ENCODE data around the gene FIGN.

DNA sequence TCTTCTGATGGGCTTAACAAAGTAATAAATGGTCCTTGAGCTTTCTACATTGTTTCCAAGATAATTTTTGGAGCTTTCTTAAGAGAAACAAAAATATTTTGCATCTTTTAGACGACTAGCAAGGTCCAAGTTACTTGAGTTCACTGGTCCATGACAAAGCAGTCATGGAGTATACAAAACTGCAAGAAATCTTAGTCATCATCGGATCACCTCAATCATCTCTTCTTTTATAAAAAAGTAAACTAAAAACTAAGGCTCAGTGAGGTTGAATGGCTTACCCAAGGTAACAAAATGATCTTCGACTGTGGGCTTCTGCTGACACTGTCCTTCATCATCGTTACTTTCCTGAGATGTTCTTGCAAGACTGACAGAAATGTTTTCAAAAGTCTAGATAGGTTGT, 11.9 kb downstream of the FIGN start:
- TF ChIP-seq NFE2L1 (CRISPR knock-in tag; IDR thresholded peaks at IDR 0.05), result no peak
- TF ChIP-seq, protein P1, sequence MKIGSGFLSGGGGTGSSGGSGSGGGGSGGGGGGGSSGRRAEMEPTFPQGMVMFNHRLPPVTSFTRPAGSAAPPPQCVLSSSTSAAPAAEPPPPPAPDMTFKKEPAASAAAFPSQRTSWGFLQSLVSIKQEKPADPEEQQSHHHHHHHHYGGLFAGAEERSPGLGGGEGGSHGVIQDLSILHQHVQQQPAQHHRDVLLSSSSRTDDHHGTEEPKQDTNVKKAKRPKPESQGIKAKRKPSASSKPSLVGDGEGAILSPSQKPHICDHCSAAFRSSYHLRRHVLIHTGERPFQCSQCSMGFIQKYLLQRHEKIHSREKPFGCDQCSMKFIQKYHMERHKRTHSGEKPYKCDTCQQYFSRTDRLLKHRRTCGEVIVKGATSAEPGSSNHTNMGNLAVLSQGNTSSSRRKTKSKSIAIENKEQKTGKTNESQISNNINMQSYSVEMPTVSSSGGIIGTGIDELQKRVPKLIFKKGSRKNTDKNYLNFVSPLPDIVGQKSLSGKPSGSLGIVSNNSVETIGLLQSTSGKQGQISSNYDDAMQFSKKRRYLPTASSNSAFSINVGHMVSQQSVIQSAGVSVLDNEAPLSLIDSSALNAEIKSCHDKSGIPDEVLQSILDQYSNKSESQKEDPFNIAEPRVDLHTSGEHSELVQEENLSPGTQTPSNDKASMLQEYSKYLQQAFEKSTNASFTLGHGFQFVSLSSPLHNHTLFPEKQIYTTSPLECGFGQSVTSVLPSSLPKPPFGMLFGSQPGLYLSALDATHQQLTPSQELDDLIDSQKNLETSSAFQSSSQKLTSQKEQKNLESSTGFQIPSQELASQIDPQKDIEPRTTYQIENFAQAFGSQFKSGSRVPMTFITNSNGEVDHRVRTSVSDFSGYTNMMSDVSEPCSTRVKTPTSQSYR (CRISPR knock-in tag; IDR thresholded peaks at IDR 0.05), result no peak
- TF ChIP-seq CBFB (CRISPR knock-in tag; IDR thresholded peaks at IDR 0.05; ENCODE audit: low read depth), result no peak
- no peak for TF ChIP-seq TP53 (CRISPR knock-in tag; IDR thresholded peaks at IDR 0.05)
- TF ChIP-seq, protein P2, sequence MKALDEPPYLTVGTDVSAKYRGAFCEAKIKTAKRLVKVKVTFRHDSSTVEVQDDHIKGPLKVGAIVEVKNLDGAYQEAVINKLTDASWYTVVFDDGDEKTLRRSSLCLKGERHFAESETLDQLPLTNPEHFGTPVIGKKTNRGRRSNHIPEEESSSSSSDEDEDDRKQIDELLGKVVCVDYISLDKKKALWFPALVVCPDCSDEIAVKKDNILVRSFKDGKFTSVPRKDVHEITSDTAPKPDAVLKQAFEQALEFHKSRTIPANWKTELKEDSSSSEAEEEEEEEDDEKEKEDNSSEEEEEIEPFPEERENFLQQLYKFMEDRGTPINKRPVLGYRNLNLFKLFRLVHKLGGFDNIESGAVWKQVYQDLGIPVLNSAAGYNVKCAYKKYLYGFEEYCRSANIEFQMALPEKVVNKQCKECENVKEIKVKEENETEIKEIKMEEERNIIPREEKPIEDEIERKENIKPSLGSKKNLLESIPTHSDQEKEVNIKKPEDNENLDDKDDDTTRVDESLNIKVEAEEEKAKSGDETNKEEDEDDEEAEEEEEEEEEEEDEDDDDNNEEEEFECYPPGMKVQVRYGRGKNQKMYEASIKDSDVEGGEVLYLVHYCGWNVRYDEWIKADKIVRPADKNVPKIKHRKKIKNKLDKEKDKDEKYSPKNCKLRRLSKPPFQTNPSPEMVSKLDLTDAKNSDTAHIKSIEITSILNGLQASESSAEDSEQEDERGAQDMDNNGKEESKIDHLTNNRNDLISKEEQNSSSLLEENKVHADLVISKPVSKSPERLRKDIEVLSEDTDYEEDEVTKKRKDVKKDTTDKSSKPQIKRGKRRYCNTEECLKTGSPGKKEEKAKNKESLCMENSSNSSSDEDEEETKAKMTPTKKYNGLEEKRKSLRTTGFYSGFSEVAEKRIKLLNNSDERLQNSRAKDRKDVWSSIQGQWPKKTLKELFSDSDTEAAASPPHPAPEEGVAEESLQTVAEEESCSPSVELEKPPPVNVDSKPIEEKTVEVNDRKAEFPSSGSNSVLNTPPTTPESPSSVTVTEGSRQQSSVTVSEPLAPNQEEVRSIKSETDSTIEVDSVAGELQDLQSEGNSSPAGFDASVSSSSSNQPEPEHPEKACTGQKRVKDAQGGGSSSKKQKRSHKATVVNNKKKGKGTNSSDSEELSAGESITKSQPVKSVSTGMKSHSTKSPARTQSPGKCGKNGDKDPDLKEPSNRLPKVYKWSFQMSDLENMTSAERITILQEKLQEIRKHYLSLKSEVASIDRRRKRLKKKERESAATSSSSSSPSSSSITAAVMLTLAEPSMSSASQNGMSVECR (CRISPR knock-in tag; IDR thresholded peaks at IDR 0.05; ENCODE audit: borderline replicate concordance), result no peak
- TF ChIP-seq, protein P3, sequence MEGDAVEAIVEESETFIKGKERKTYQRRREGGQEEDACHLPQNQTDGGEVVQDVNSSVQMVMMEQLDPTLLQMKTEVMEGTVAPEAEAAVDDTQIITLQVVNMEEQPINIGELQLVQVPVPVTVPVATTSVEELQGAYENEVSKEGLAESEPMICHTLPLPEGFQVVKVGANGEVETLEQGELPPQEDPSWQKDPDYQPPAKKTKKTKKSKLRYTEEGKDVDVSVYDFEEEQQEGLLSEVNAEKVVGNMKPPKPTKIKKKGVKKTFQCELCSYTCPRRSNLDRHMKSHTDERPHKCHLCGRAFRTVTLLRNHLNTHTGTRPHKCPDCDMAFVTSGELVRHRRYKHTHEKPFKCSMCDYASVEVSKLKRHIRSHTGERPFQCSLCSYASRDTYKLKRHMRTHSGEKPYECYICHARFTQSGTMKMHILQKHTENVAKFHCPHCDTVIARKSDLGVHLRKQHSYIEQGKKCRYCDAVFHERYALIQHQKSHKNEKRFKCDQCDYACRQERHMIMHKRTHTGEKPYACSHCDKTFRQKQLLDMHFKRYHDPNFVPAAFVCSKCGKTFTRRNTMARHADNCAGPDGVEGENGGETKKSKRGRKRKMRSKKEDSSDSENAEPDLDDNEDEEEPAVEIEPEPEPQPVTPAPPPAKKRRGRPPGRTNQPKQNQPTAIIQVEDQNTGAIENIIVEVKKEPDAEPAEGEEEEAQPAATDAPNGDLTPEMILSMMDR (IDR thresholded peaks at IDR 0.05), result no peak
- no peak for TF ChIP-seq NFYB (CRISPR knock-in tag; conservative IDR thresholded peaks at IDR 0.05; ENCODE audit: low read depth)
- no peak for TF ChIP-seq ZNF232 (CRISPR knock-in tag; IDR thresholded peaks at IDR 0.05)
- TF ChIP-seq ZNF416 (CRISPR knock-in tag; IDR thresholded peaks at IDR 0.05), result no peak
- TF ChIP-seq ELF4 (CRISPR knock-in tag; IDR thresholded peaks at IDR 0.05; ENCODE audit: low read depth), result no peak
